ENCODE measurements around the gene OR52A5.

- no peak for TF ChIP-seq REST (IDR thresholded peaks at IDR 0.05; ENCODE audit: insufficient replicate concordance, low read depth)
- TF ChIP-seq POLR2AphosphoS5 (IDR thresholded peaks at IDR 0.05; ENCODE audit: low read depth) = no peak
- no peak for TF ChIP-seq SPI1 (IDR thresholded peaks at IDR 0.05; ENCODE audit: borderline replicate concordance, low read depth)
- no peak for TF ChIP-seq CTCF (IDR thresholded peaks at IDR 0.05; ENCODE audit: insufficient read depth, low read length)
- TF ChIP-seq GABPA (IDR thresholded peaks at IDR 0.05; ENCODE audit: low read depth) = no peak
These were observed 54.6 kb downstream of the OR52A5 start for GRCh38 chr11:5083602-5084001.

Measured in HL-60 (cell line).